Left ventricle myocardium inferior (tissue), 1 donor: ENCODE measurements around the gene UCK1. TPM values are rescaled to one million over a fixed set of nuclear protein-coding genes. Genes with fewer than 3 reads are reported as not detected.
"Not testable (repeated sequence)": the region's sequence is repeated elsewhere in the genome, so short reads cannot be mapped to it uniquely, and the experiment has no call there.

Experiments
- DNase-seq: peaks from one replicate; pipeline ENCODE4 v3.0.0-alpha.2; 2020
- H3K27ac ChIP-seq: fragments of 200-600 bp; replicated peaks from 2 replicates; pipeline ENCODE4 v1.8.0; 2021
- H3K27me3 ChIP-seq: fragments of 200-600 bp; 2 replicates; pipeline ENCODE4 v1.8.0; 2021; ENCODE audit warnings: low read depth
- H3K36me3 ChIP-seq: fragments of 200-600 bp; 2 replicates; pipeline ENCODE4 v1.8.0; 2021
- H3K4me1 ChIP-seq: fragments of 200-600 bp; 2 replicates; pipeline ENCODE4 v1.8.0; 2021
- H3K4me3 ChIP-seq: fragments of 200-600 bp; 2 replicates; pipeline ENCODE4 v1.8.0; 2021; ENCODE audit warnings: mild to moderate bottlenecking, moderate library complexity
- H3K9me3 ChIP-seq: fragments of 200-600 bp; replicated peaks from 2 replicates; pipeline ENCODE4 v1.8.0; 2021
- intact Hi-C: fragments of 100-400 bp; cut with micrococcal nuclease; formaldehyde crosslinking; loops from one replicate; pipeline ENCODE4 v1.11.0; 2022
- total RNA-seq: library from RNA; stranded (reverse); fragmentation: NEBNext Ultra II Directional; extraction: Animal tissue kit (Norgen Biotek cat#: 25700); gene quantifications from one replicate; pipeline ENCODE4 v1.2.1, GENCODE V29; 2021
- TF ChIP-seq, protein P1 (sequence below): fragments of 200-600 bp; IDR thresholded peaks from 2 replicates; pipeline ENCODE4 v1.8.0; 2021; ENCODE audit warnings: antibody characterized with exemption, mild to moderate bottlenecking, borderline replicate concordance
- donor health status: DM: no; HTN: yes; CAD: no; lungs with severe emphysema.

The UCK1 gene
- total RNA-seq, 1 donor from 2014 or later, result 23.0 TPM

DNA sequence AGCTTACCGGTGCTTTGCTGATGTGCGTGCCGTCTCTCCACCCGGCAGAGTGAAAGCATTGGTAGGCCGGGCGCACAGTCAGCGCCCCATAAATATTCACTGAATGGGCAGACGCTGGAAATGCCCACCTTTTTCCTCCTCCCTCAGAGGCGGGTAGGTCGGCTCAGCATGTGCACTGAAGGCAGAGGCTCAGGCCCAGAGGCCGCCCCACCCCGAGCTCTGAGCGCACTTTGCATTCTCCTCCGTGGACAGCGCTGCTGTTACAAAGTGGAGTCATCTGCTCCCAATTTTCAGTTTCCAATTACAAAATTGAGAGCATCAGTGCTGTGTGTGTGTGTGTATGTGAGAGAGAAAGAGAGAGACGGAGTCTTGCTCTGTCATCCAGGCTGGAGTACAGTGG is 10.6 kb downstream of the UCK1 start:
- no peaks in the 10 kb centered on the region for H3K9me3 ChIP-seq
- TF ChIP-seq, protein P1, sequence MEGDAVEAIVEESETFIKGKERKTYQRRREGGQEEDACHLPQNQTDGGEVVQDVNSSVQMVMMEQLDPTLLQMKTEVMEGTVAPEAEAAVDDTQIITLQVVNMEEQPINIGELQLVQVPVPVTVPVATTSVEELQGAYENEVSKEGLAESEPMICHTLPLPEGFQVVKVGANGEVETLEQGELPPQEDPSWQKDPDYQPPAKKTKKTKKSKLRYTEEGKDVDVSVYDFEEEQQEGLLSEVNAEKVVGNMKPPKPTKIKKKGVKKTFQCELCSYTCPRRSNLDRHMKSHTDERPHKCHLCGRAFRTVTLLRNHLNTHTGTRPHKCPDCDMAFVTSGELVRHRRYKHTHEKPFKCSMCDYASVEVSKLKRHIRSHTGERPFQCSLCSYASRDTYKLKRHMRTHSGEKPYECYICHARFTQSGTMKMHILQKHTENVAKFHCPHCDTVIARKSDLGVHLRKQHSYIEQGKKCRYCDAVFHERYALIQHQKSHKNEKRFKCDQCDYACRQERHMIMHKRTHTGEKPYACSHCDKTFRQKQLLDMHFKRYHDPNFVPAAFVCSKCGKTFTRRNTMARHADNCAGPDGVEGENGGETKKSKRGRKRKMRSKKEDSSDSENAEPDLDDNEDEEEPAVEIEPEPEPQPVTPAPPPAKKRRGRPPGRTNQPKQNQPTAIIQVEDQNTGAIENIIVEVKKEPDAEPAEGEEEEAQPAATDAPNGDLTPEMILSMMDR, result no peak
- intact Hi-C loops, result no loop called here
- no peak overlapping the region for H3K4me3 ChIP-seq
- no peaks in the 10 kb centered on the region for H3K27me3 ChIP-seq
- DNase-seq, result no peak
- H3K36me3 ChIP-seq, result peaks cover 84% of the 10 kb centered on the region
- peaks cover 28% of the 10 kb centered on the region for H3K4me1 ChIP-seq
- H3K27ac ChIP-seq, result no peak overlapping the region

DNA sequence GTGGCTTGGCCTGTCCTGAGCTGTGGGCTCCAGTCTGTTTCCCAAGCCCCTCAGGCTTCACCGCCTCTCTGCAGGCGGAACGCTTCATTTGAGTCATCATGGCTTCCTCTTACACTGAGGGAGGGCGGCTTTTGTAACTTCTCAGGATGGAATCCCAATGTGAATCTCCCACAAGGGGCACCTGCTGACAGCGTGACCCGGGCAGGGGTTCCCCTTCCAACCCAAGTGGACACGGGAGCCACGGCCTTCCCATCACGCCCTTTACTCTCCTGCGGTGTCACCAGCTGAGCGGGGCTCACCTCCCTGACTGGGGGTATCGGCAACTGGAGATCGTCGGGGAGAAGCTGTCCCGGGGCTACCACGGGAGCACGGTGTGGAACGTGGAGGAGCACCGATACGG is 12.5 kb downstream of the UCK1 start:
- peaks cover 28% of the 10 kb centered on the region for H3K4me1 ChIP-seq
- no peaks in the 10 kb centered on the region for H3K27me3 ChIP-seq
- H3K36me3 ChIP-seq, result peaks cover 83% of the 10 kb centered on the region
- H3K27ac ChIP-seq, result peak overlapping the region; percentile 91
- no peaks in the 10 kb centered on the region for H3K9me3 ChIP-seq
- TF ChIP-seq, protein P1, result no peak
- intact Hi-C loops, result no loop called here
- no peak overlapping the region for H3K4me3 ChIP-seq
- no peak for DNase-seq

DNA sequence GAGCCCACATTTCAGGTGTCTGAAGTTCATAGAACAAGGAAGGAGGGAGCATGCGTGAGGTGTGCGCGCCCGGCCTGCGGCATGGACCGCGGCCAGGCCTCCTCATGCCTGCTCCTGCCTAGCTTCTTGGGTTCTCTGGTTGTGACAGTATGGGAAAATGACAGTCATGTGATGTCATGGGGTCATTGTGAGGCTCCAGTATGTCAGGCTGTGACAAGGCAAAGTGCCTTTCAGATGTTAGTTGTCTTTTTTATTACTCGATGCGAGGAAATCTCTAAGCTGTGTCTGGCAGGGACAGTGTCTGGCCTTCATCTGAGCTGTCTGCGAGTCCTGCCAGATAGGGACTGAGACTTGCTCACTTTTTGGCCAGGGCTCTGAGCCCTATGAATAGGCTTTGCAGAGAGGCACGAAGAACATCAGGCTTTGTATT is 13.3 kb downstream of the UCK1 start:
- peak; percentile 53 for DNase-seq

DNA sequence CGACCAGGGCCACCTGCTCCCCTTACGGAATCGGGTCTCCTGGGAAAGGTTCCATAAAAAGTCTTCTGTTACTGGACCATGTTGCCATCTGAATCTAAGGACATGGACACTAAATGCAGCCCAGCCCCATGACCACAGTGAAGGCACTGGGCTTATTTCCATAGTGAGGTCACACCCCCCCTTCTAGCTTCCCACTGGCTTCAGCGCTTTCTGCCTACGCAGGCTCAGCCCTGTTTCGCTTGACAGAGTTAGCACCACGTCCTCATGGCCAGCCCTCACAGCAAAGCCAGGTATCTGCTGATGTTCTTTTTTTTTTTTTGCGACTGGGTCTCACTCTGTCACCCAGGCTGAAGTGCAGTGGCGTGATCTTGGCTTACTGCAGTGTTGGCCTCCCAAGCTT is 14.1 kb downstream of the UCK1 start:
- intact Hi-C loops, result no loop called here
- peak; percentile 37 for DNase-seq

More for the DNA sequence above, 13.3 kb downstream of the UCK1 start:
- TF ChIP-seq, protein P1, result no peak
- Histone ChIP-seq H3K4me1 (peaks cover 28% of the 10 kb centered on the region), H3K4me3 (peak overlapping the region; percentile 19), H3K9me3 (no peaks in the 10 kb centered on the region), H3K27me3 (no peaks in the 10 kb centered on the region), H3K27ac (peak overlapping the region; percentile 91), H3K36me3 (peaks cover 83% of the 10 kb centered on the region)
- intact Hi-C loops, result no loop called here

DNA sequence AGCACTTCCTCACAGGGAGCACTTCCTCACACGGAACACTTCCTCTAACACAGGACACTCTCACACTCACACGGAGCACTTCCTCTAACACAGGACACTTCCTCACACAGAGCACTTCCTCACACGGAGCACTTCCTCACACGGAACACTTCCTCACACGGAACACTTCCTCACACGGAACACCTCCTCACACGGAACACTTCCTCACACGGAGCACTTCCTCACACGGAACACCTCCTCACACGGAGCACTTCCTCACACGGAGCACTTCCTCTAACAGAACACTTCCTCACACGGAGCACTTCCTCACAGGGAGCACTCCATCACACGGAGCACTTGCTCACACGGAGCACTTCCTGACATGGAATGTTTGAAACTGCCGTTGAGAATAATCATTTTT is 15.0 kb downstream of the UCK1 start:
- no peak for DNase-seq
- Histone ChIP-seq H3K4me1 (peaks cover 28% of the 10 kb centered on the region), H3K36me3 (peaks cover 83% of the 10 kb centered on the region), H3K9me3 (no peaks in the 10 kb centered on the region), H3K27ac (no peak overlapping the region), H3K27me3 (no peaks in the 10 kb centered on the region), H3K4me3 (no peak overlapping the region)
- intact Hi-C loops, result no loop called here
- TF ChIP-seq, protein P1, result no peak

More for the DNA sequence above, 14.1 kb downstream of the UCK1 start:
- Histone ChIP-seq H3K27ac (peak overlapping the region; percentile 91), H3K4me3 (no peak overlapping the region), H3K4me1 (peaks cover 28% of the 10 kb centered on the region), H3K36me3 (peaks cover 83% of the 10 kb centered on the region), H3K27me3 (no peaks in the 10 kb centered on the region), H3K9me3 (no peaks in the 10 kb centered on the region)
- TF ChIP-seq, protein P1, result no peak

DNA sequence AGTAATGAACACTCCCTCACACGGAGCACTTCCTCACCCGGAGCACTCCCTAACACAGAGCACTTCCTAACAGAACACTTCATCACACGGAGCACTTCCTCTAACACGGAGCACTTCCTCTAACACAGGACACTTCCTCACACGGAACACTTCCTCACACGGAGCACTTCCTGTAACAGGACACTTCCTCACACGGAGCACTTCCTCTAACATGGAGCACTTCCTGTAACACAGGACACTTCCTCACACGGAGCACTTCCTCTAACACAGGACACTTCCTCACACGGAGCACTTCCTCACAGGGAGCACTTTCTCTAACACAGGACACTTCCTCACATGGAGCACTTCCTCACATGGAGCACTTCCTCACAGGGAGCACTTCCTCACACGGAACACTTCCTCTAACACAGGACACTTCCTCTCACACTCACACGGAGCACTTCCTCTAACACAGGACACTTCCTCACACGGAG is 15.5 kb downstream of the UCK1 start:
- H3K36me3 ChIP-seq, result peaks cover 83% of the 10 kb centered on the region
- DNase-seq, H3K9me3 ChIP-seq, H3K4me3 ChIP-seq, H3K27ac ChIP-seq, intact Hi-C loops, H3K27me3 ChIP-seq: not testable (repeated sequence)
- H3K4me1 ChIP-seq, result peaks cover 28% of the 10 kb centered on the region
